Mononuclear cell (primary cell): ENCODE data around the gene TRPM5. TPM values are rescaled to one million over a fixed set of nuclear protein-coding genes. Genes with fewer than 3 reads are reported as not detected.

Experiments
- H3K27me3 ChIP-seq: 2 replicates; pipeline ENCODE4 v1.6.0; 2011; ENCODE audit warnings: low read length, control low read depth; ENCODE audit not compliant: insufficient read depth
- H3K4me1 ChIP-seq: 2 replicates; pipeline ENCODE4 v1.5.1; 2011; ENCODE audit warnings: mild to moderate bottlenecking, low read length, control low read depth; ENCODE audit not compliant: insufficient read depth
- H3K4me3 ChIP-seq: 2 replicates; pipeline ENCODE4 v1.5.1; 2011; ENCODE audit warnings: mild to moderate bottlenecking, low read length, moderate library complexity
- H3K9me3 ChIP-seq: 2 replicates; pipeline ENCODE4 v1.5.1; 2011; ENCODE audit warnings: low read depth, mild to moderate bottlenecking, control low read depth, low read length
- total RNA-seq: library from RNA; depleted of rRNA; stranded (reverse); fragments of >200 nt; gene quantifications from one replicate; pipeline ENCODE4 v1.2.3, GENCODE V29; 2012

The TRPM5 gene
- total RNA-seq, 1 donor = 0.10 TPM

DNA sequence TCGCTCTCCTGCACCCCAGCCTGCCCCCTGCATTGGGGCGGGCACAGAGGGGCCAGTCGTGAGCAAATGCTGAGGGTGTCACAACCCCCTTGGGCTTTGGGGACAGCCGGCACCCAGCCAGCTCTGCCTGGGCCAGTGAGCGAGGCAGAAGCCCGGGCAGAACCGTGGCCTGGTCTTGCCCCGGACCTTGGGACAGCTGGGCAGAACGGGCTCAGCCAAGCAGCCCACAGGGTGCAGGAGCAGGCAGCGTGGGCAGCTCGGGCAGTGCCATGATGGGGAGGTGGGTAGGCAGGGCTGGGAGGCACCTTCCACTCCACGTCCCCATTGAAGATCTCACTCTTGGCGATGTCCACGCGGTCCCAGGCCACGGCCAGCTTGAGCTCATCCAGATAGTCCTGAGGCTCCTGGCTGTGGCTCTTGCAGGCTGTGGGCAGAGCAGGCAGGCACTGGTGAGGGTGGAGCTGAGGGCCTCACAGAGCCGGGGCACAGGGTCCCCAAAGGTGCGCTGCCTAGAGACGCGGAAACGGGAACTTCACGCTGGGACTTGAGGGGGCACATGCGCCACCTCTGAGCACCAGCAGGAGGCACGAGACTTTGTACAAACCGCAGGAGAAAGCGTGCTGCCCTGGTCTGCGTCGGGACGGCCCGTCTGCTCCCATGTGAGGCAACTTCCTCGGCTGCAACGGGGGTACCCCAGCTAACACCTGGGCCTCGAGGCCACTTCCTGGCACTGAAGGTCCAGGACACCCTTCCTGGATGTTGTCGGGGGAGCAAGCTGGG is 28.5 kb downstream of the TRPM5 start:
- H3K27me3 ChIP-seq = no peaks in the 10 kb centered on the region
- H3K4me3 ChIP-seq = no peak overlapping the region
- H3K9me3 ChIP-seq = no peaks in the 10 kb centered on the region
- peaks cover 9% of the 10 kb centered on the region for H3K4me1 ChIP-seq

DNA sequence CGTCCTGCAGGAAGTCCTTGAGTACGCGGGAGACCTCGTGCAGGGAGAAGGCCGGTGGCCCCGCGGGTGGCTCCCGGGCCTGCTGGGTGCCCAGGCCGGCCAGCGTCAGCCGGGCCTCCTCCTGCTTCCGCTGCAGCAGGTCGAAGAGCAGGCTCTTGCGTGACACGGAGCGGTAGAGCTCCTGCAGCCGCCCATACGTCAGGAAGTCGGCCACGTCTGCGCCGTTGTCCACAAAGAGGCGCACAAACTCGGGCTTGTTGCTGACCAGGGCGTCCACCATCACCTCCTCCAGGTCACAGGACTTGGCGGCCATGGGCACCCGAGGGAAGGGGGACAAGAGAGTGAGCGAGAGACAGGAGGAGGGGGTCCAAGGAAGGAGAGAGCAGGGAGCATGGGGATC is 29.1 kb downstream of the TRPM5 start:
- H3K4me3 ChIP-seq = no peak overlapping the region
- no peaks in the 10 kb centered on the region for H3K9me3 ChIP-seq
- H3K4me1 ChIP-seq = peaks cover 5% of the 10 kb centered on the region
- H3K27me3 ChIP-seq = no peaks in the 10 kb centered on the region

DNA sequence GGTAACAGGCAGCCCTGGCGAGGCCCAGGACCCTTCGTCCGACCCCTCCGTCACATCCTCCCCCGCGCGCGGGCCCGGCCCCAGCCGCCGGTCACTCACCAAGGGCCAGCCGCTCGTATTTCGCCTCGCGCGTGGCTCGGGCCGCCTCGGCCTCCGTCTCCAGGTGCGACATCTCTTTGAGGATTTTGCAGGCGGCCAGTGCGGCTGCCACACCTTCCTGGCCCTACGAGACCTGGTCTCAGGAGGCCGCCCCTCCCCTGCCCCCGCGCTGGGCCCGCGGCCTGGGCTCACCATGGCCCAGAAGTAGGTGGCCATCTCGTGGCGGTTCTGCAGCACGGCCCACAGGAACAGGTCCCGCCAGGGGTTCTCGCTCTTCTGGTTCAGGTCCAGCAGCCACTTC is 29.7 kb downstream of the TRPM5 start:
- Histone ChIP-seq H3K4me3 (no peak overlapping the region), H3K9me3 (no peaks in the 10 kb centered on the region), H3K27me3 (no peaks in the 10 kb centered on the region), H3K4me1 (no peaks in the 10 kb centered on the region)

- H3K9me3 ChIP-seq = no peaks in the 10 kb centered on the region
- no peaks in the 10 kb centered on the region for H3K27me3 ChIP-seq
- no peak overlapping the region for H3K4me3 ChIP-seq
- no peaks in the 10 kb centered on the region for H3K4me1 ChIP-seq
These were observed 30.4 kb downstream of the TRPM5 start for GRCh38 chr11:2413742-2414579.

GRCh38 chr11:2412323-2412722 is 32.0 kb downstream of the TRPM5 start:
- Histone ChIP-seq H3K9me3 (no peaks in the 10 kb centered on the region), H3K4me1 (no peaks in the 10 kb centered on the region), H3K27me3 (no peaks in the 10 kb centered on the region), H3K4me3 (no peak overlapping the region)

DNA sequence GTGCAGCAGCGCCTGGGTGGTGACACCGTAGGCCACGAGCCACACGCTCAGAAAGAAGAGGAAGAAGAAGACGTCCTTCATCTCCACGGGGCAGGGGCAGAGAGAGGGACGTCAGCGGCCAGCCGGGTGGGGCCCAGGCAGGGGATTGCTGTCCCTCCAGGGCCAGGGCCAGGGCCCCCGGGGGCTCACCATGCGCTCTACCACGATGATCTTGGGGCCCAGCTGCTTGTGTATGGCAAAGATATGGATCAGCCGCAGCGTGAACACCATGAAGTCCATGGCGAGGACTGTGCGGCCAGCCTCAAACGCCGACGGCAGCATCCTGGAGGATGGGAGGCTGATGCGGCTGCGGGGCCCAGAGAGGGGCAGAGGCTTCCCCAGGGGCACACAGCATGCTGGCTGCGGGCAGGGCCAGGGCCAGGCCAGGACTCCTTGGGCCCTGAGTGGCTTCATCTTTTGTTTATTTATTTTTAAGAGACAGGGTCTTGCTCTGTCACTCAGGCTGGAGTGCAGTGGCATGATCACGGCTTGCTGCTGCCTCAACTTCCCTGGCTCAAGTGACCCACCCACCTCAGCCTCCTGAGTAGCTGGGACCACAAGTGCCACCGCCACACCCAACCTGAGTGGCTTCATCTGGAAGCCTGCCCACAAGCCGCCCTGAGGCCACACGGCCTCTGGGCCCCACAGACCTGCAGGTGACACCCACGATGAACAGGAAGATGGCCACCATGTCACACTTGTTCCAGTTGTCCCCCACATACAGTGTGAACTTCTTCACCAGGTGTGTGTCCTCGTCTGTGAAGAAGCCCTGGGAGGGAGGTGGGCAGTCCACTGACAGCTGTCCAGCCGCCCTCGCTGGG is 32.6 kb downstream of the TRPM5 start:
- no peaks in the 10 kb centered on the region for H3K4me1 ChIP-seq
- no peaks in the 10 kb centered on the region for H3K27me3 ChIP-seq
- H3K9me3 ChIP-seq = no peaks in the 10 kb centered on the region
- H3K4me3 ChIP-seq = no peak overlapping the region

GRCh38 chr11:2410616-2411015 is 33.7 kb downstream of the TRPM5 start:
- no peaks in the 10 kb centered on the region for H3K27me3 ChIP-seq
- H3K4me3 ChIP-seq = no peak overlapping the region
- H3K4me1 ChIP-seq = no peaks in the 10 kb centered on the region
- H3K9me3 ChIP-seq = no peaks in the 10 kb centered on the region

- H3K27me3 ChIP-seq = no peaks in the 10 kb centered on the region
- no peaks in the 10 kb centered on the region for H3K9me3 ChIP-seq
- no peaks in the 10 kb centered on the region for H3K4me1 ChIP-seq
These were observed 34.5 kb downstream of the TRPM5 start for GRCh38 chr11:2409611-2410468.

GRCh38 chr11:2409126-2409525 is 35.2 kb downstream of the TRPM5 start:
- no peak overlapping the region for H3K4me3 ChIP-seq
- H3K27me3 ChIP-seq = no peaks in the 10 kb centered on the region
- H3K9me3 ChIP-seq = no peaks in the 10 kb centered on the region
- no peaks in the 10 kb centered on the region for H3K4me1 ChIP-seq

More at GRCh38 chr11:2409611-2410468, 34.5 kb downstream of the TRPM5 start:
- no peak overlapping the region for H3K4me3 ChIP-seq

DNA sequence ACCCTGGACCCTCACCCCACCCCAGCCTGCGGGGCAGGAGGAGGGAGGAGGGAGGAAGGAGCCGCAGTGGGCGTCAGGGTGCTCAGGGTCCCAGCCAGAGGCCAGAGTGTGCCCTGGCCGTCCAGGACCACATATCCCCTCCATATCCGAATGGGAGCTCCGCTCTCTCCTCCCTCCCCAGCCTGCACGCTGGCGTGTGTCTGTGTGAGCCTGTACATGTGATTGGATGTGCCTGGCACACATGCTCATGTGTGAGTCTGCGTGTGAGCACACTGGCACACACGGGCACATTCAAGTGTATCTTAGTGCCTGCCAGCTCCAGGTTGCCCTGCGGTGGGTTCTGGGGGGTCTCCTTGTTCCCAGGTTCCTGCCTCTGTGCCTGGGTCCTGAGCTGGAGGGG is 35.6 kb downstream of the TRPM5 start:
- no peaks in the 10 kb centered on the region for H3K9me3 ChIP-seq
- H3K27me3 ChIP-seq = no peaks in the 10 kb centered on the region
- H3K4me3 ChIP-seq = no peak overlapping the region
- H3K4me1 ChIP-seq = no peaks in the 10 kb centered on the region

- Histone ChIP-seq H3K4me1 (peaks cover 3% of the 10 kb centered on the region), H3K9me3 (no peaks in the 10 kb centered on the region), H3K4me3 (no peak overlapping the region), H3K27me3 (no peaks in the 10 kb centered on the region)
These were observed 37.4 kb downstream of the TRPM5 start for GRCh38 chr11:2406878-2407410.

GRCh38 chr11:2406451-2406850 is 37.9 kb downstream of the TRPM5 start:
- H3K9me3 ChIP-seq = no peaks in the 10 kb centered on the region
- H3K4me3 ChIP-seq = no peak overlapping the region
- H3K27me3 ChIP-seq = no peaks in the 10 kb centered on the region
- H3K4me1 ChIP-seq = peaks cover 8% of the 10 kb centered on the region

- H3K4me1 ChIP-seq = peaks cover 15% of the 10 kb centered on the region
- H3K4me3 ChIP-seq = no peak overlapping the region
- no peaks in the 10 kb centered on the region for H3K27me3 ChIP-seq
- H3K9me3 ChIP-seq = no peaks in the 10 kb centered on the region
These were observed 39.5 kb downstream of the TRPM5 start for GRCh38 chr11:2404735-2405196.
